K562 (cell line): ENCODE data around the gene COL5A3.
"Not testable (repeated sequence)": the region's sequence is repeated elsewhere in the genome, so short reads cannot be mapped to it uniquely, and the experiment has no call there.

Source experiments
- BRF1 ChIP-seq: IDR thresholded peaks from 3 replicates; pipeline ENCODE4 v1.6.1; 2011; ENCODE audit warnings: borderline replicate concordance, mild to moderate bottlenecking; ENCODE audit not compliant: insufficient read length; ENCODE audit errors: extremely low read depth
- C11orf30 ChIP-seq: fragments of 450-650 bp; IDR thresholded peaks from 2 replicates; pipeline ENCODE4 v1.6.1; 2016; ENCODE audit warnings: low read depth, mild to moderate bottlenecking
- CEBPB ChIP-seq: fragments of 450-650 bp; IDR thresholded peaks from 2 replicates; pipeline ENCODE4 v1.6.1; 2016; ENCODE audit warnings: missing genetic modification characterization, missing compliant biosample characterization
- EP300 ChIP-seq: IDR thresholded peaks from 2 replicates; pipeline ENCODE4 v1.6.1; 2012; ENCODE audit warnings: low read length, improper control_type of control experiment
- GABPA ChIP-seq: fragments of 200-800 bp; sonication (Bioruptor generic); conservative IDR thresholded peaks from 2 replicates; pipeline ENCODE4 v1.6.1; 2016; ENCODE audit warnings: low read depth, missing genetic modification characterization, missing compliant biosample characterization
- JUND ChIP-seq, 2 experiments: IDR thresholded peaks; 2 replicates in 1 of 2; 3 replicates in 1 of 2; pipeline ENCODE4 v1.6.1; 2011; ENCODE audit warnings: borderline replicate concordance in 2 of 2, low read depth in 2 of 2, low read length in 2 of 2, improper control_type of control experiment in 1 of 2, missing biosample characterization in 1 of 2, missing genetic modification characterization in 1 of 2, missing genetic modification reagents in 1 of 2
- KDM1A ChIP-seq, 2 experiments: fragments of 450-650 bp; IDR thresholded peaks; 2 replicates each; pipeline ENCODE4 v1.6.1; 2016; ENCODE audit warnings: mild to moderate bottlenecking in 2 of 2
- PHF20 ChIP-seq: fragments of 450-650 bp; IDR thresholded peaks from 2 replicates; pipeline ENCODE4 v1.6.1; 2018; ENCODE audit not compliant: partially characterized antibody
- POLR2AphosphoS5 ChIP-seq: IDR thresholded peaks from 2 replicates; pipeline ENCODE4 v1.6.1; 2011; ENCODE audit warnings: mild to moderate bottlenecking, low read depth, low read length, moderate library complexity; ENCODE audit not compliant: control insufficient read depth, insufficient read depth
- USF2 ChIP-seq: sonication (generic); formaldehyde crosslinking; IDR thresholded peaks from 2 replicates; pipeline ENCODE4 v1.5.0; 2020; ENCODE audit warnings: missing genetic modification reagents
- ZNF3 ChIP-seq: fragments of 250-450 bp; sonication (Bioruptor Pico); IDR thresholded peaks from 2 replicates; pipeline ENCODE4 v1.5.0; 2021; ENCODE audit warnings: mild to moderate bottlenecking, moderate library complexity
- TF ChIP-seq, protein P1 (sequence below), 3 experiments: IDR thresholded peaks in 2 of 3; conservative IDR thresholded peaks in 1 of 3; 2 replicates each; pipeline ENCODE4 v1.5.1; 2011 to 2012; ENCODE audit warnings: low read length in 3 of 3, mild to moderate bottlenecking in 3 of 3, control low read depth in 2 of 3, improper control_type of control experiment in 1 of 3, inconsistent platforms in 1 of 3, low read depth in 1 of 3, mixed read lengths in 1 of 3, moderate library complexity in 1 of 3; ENCODE audit not compliant: insufficient read depth in 2 of 3

DNA sequence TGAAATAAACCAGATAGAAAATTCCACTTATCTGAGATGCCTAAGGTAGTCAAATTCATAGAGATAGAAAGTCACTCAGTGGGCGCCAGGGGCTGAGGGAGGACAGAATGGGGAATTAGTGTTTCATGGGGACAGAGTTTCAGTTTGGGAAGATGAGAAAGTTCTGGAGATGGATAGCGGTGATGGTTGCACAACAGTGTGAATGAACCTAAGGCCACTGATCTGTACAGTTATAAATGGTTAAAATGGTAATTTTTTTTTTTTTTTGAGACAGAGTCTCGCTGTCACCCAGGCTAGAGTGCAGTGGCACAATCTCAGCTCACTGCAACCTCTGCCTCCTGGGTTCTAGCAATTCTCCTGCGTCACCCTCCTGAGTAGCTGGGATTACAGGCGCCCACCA, 12.8 kb upstream of the COL5A3 start:
- not testable (repeated sequence) for TF ChIP-seq KDM1A (IDR thresholded peaks at IDR 0.05); C11orf30; BRF1; JUND (IDR thresholded peaks at IDR 0.05; ENCODE audit: borderline replicate concordance, low read depth, low read length); JUND (tag; IDR thresholded peaks at IDR 0.05; ENCODE audit: borderline replicate concordance, low read depth, low read length); CEBPB (tag); USF2 (CRISPR knock-in tag); POLR2AphosphoS5; PHF20; ZNF3; EP300; GABPA (tag)
- TF ChIP-seq, protein P1, sequence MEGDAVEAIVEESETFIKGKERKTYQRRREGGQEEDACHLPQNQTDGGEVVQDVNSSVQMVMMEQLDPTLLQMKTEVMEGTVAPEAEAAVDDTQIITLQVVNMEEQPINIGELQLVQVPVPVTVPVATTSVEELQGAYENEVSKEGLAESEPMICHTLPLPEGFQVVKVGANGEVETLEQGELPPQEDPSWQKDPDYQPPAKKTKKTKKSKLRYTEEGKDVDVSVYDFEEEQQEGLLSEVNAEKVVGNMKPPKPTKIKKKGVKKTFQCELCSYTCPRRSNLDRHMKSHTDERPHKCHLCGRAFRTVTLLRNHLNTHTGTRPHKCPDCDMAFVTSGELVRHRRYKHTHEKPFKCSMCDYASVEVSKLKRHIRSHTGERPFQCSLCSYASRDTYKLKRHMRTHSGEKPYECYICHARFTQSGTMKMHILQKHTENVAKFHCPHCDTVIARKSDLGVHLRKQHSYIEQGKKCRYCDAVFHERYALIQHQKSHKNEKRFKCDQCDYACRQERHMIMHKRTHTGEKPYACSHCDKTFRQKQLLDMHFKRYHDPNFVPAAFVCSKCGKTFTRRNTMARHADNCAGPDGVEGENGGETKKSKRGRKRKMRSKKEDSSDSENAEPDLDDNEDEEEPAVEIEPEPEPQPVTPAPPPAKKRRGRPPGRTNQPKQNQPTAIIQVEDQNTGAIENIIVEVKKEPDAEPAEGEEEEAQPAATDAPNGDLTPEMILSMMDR (IDR thresholded peaks at IDR 0.05 in 2 of 3, conservative IDR thresholded peaks at IDR 0.05 in 1 of 3; ENCODE audit: insufficient read depth in 2 of 3, low read depth in 1 of 3, low read length in 3 of 3), result not testable (repeated sequence)
